HEK293 (cell line): ENCODE measurements around the gene HDHD5.

Experiments used
- CTCF ChIA-PET: fragments of 350-600 bp; formaldehyde crosslinking; extraction: SDS; loops from one replicate; lab custom pipeline; 2021; ENCODE audit warnings: antibody characterized with exemption; lab: Yijun Ruan, JAX
- POLR2A ChIA-PET: fragments of 300-600 bp; formaldehyde crosslinking; extraction: SDS; loops from one replicate; lab custom pipeline; 2020; ENCODE audit warnings: antibody characterized with exemption, inconsistent platforms; lab: Yijun Ruan, JAX
- H3K27ac ChIP-seq: fragments of 200-500 bp; sonication (Bioruptor generic); 2 replicates; pipeline ENCODE4 v1.5.1; 2014; ENCODE audit warnings: low read depth, low read length, control low read depth, inconsistent platforms; ENCODE audit errors: extremely low read depth
- H3K36me3 ChIP-seq, 2 experiments: fragments of 200-500 bp in 1 of 2; sonication (Bioruptor generic) in 1 of 2; 1 replicate in 1 of 2; 2 replicates in 1 of 2; pipeline ENCODE4 v1.5.1; 2014 to 2017; ENCODE audit warnings: inconsistent platforms in 2 of 2, low read length in 2 of 2; ENCODE audit not compliant: control insufficient read depth in 2 of 2, insufficient read depth in 1 of 2
- H3K4me1 ChIP-seq: fragments of 200-500 bp; sonication (Bioruptor generic); 2 replicates; pipeline ENCODE4 v1.5.1; 2014; ENCODE audit warnings: mild to moderate bottlenecking, low read length, inconsistent platforms; ENCODE audit not compliant: control insufficient read depth, insufficient read depth
- H3K4me3 ChIP-seq: 2 replicates; pipeline ENCODE4 v1.5.1; 2011; ENCODE audit warnings: low read depth, mild to moderate bottlenecking, control low read depth, low read length, moderate library complexity
- H3K9me3 ChIP-seq: fragments of 200-500 bp; sonication (Bioruptor generic); 2 replicates; pipeline ENCODE4 v1.5.1; 2014; ENCODE audit warnings: low read depth, low read length, inconsistent platforms; ENCODE audit not compliant: control insufficient read depth, insufficient read depth
- GLI4 ChIP-seq: fragments of 450-650 bp; formaldehyde crosslinking; IDR thresholded peaks from 2 replicates; pipeline ENCODE4 v1.5.1; 2016; ENCODE audit warnings: missing biosample characterization, missing genetic modification characterization
- MYNN ChIP-seq: fragments of 450-650 bp; formaldehyde crosslinking; IDR thresholded peaks from 2 replicates; pipeline ENCODE4 v1.5.1; 2016; ENCODE audit warnings: missing biosample characterization, missing genetic modification characterization, borderline replicate concordance
- MZF1 ChIP-seq: fragments of 450-650 bp; formaldehyde crosslinking; IDR thresholded peaks from 2 replicates; pipeline ENCODE4 v1.5.1; 2017; ENCODE audit warnings: missing biosample characterization, missing genetic modification characterization, borderline replicate concordance
- PRDM1 ChIP-seq: fragments of 450-650 bp; formaldehyde crosslinking; IDR thresholded peaks from 2 replicates; pipeline ENCODE4; 2016; ENCODE audit warnings: missing biosample characterization, missing genetic modification characterization
- RBAK ChIP-seq: fragments of 450-650 bp; formaldehyde crosslinking; IDR thresholded peaks from 2 replicates; pipeline ENCODE4 v1.5.1; 2016; ENCODE audit warnings: missing biosample characterization, missing genetic modification characterization
- SP7 ChIP-seq: fragments of 450-650 bp; formaldehyde crosslinking; IDR thresholded peaks from 2 replicates; pipeline ENCODE4 v1.5.1; 2016; ENCODE audit warnings: missing biosample characterization, missing genetic modification characterization
- ZBTB48 ChIP-seq: fragments of 450-650 bp; formaldehyde crosslinking; IDR thresholded peaks from 2 replicates; pipeline ENCODE4 v1.5.1; 2016; ENCODE audit warnings: missing biosample characterization, missing genetic modification characterization
- ZNF133 ChIP-seq: fragments of 450-650 bp; formaldehyde crosslinking; IDR thresholded peaks from 2 replicates; pipeline ENCODE4 v1.5.1; 2016; ENCODE audit warnings: missing biosample characterization, missing genetic modification characterization
- ZNF138 ChIP-seq: fragments of 450-650 bp; formaldehyde crosslinking; IDR thresholded peaks from 2 replicates; pipeline ENCODE4 v1.5.1; 2016; ENCODE audit warnings: missing biosample characterization, missing genetic modification characterization, borderline replicate concordance
- ZNF169 ChIP-seq: fragments of 450-650 bp; formaldehyde crosslinking; IDR thresholded peaks from 2 replicates; pipeline ENCODE4 v1.5.1; 2016; ENCODE audit warnings: missing biosample characterization, missing genetic modification characterization
- ZNF174 ChIP-seq: fragments of 450-650 bp; formaldehyde crosslinking; IDR thresholded peaks from 2 replicates; pipeline ENCODE4 v1.5.0; 2017; ENCODE audit warnings: missing biosample characterization, mild to moderate bottlenecking, missing genetic modification characterization
- ZNF18 ChIP-seq: fragments of 450-650 bp; formaldehyde crosslinking; IDR thresholded peaks from 2 replicates; pipeline ENCODE4 v1.5.1; 2016; ENCODE audit warnings: missing biosample characterization, missing genetic modification characterization
- ZNF221 ChIP-seq: fragments of 450-650 bp; formaldehyde crosslinking; IDR thresholded peaks from 2 replicates; pipeline ENCODE4 v1.5.1; 2017; ENCODE audit warnings: missing biosample characterization, missing genetic modification characterization, borderline replicate concordance
- ZNF37A ChIP-seq: fragments of 450-650 bp; IDR thresholded peaks from 2 replicates; pipeline ENCODE4 v1.5.1; 2018; ENCODE audit warnings: missing biosample characterization, missing genetic modification characterization
- ZNF426 ChIP-seq: fragments of 450-650 bp; formaldehyde crosslinking; IDR thresholded peaks from 2 replicates; pipeline ENCODE4 v1.5.1; 2017; ENCODE audit warnings: missing biosample characterization, missing genetic modification characterization, mild to moderate bottlenecking, inconsistent platforms, moderate library complexity
- ZNF670 ChIP-seq: fragments of 450-650 bp; formaldehyde crosslinking; IDR thresholded peaks from 2 replicates; pipeline ENCODE4 v1.5.1; 2016; ENCODE audit warnings: missing biosample characterization, missing genetic modification characterization, low read depth
- ZNF747 ChIP-seq: fragments of 450-650 bp; formaldehyde crosslinking; IDR thresholded peaks from 2 replicates; pipeline ENCODE4 v1.5.1; 2016; ENCODE audit warnings: missing biosample characterization, missing genetic modification characterization
- ZNF837 ChIP-seq: fragments of 450-650 bp; formaldehyde crosslinking; IDR thresholded peaks from 2 replicates; pipeline ENCODE4 v1.5.1; 2016; ENCODE audit warnings: missing biosample characterization, missing genetic modification characterization
- TF ChIP-seq, protein P1 (sequence below): fragments of 450-650 bp; formaldehyde crosslinking; IDR thresholded peaks from 2 replicates; pipeline ENCODE4 v1.5.1; 2016; ENCODE audit warnings: missing biosample characterization, missing genetic modification characterization

Gene HDHD5

GRCh38 chr22:17107547-17107810 lies 51.6 kb downstream of the HDHD5 start:
- TF ChIP-seq MYNN (tag by site-specific recombination) (no peak), ZNF138 (no peak), ZNF221 (tag by site-specific recombination) (no peak), PRDM1 (tag by site-specific recombination) (no peak)
- Histone ChIP-seq H3K4me1 (no peaks in the 10 kb centered on the region), H3K27ac (no peak overlapping the region), H3K36me3 (peaks cover 2 to 71% of the 10 kb centered on the region in 2 experiments), H3K9me3 (no peaks in the 10 kb centered on the region), H3K4me3 (no peak overlapping the region)
- CTCF ChIA-PET: interaction anchor here (1.3 to 1.6 kb wide), 4 partner anchors 8 to 65 kb away, joined by 3 to 6 read pairs (median 4); no protein-coding TSS in a partner anchor
- POLR2A ChIA-PET: interaction anchor here (1.4 kb wide), 1 partner anchor 12 kb away, joined by 3 read pairs; no protein-coding TSS in a partner anchor

DNA sequence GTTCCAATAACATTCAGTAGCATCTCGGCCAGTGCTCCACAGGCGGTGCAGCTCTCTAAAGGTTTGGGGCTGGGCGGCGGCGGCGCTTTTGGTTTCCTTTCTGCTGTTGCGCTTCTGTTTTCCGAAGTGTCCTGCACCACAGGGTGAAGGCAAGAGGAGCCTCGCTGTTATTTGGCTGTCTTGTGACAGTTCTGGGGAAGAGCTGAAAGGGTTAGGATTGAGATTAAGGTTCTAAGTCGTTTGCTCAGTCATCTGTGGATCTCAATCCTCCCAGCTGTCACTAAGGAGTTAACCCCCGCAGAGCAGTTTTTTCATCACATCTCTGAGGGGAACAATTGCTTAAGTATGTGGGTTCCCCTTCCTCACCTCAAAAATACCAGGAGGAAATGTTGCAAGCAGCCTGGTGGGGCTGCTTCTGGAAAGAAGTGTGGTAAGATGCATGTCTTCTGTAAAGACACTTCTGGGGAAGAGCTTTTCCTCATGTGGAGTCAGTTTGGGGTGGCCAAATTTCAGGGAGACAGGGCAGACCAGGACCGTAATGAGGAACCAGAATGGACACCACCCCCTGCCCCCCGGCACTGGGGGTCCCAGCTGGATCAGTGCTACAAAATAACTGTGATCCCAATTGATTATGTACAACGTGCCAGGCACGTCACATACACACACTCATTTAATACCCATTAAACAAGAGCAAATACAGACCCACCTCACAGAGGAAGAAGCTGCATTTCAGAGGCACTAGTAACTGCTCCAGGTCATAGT lies 52.1 kb downstream of the HDHD5 start:
- Histone ChIP-seq H3K9me3 (no peaks in the 10 kb centered on the region), H3K4me3 (no peak overlapping the region), H3K27ac (no peak overlapping the region), H3K4me1 (no peaks in the 10 kb centered on the region), H3K36me3 (peaks cover 5 to 76% of the 10 kb centered on the region in 2 experiments)
- ChIA-PET POLR2A (interaction anchor here (1.4 kb wide), 1 partner anchor 11 kb away, joined by 3 read pairs; no protein-coding TSS in a partner anchor), CTCF (interaction anchor here (0.6 to 1.6 kb wide), 5 partner anchors 9 to 65 kb away, joined by 3 to 6 read pairs (median 4); no protein-coding TSS in a partner anchor)
- TF ChIP-seq ZNF169 (tag by site-specific recombination) (no peak), RBAK (tag by site-specific recombination) (no peak), ZNF133 (tag by site-specific recombination) (no peak)
- TF ChIP-seq, protein P1, sequence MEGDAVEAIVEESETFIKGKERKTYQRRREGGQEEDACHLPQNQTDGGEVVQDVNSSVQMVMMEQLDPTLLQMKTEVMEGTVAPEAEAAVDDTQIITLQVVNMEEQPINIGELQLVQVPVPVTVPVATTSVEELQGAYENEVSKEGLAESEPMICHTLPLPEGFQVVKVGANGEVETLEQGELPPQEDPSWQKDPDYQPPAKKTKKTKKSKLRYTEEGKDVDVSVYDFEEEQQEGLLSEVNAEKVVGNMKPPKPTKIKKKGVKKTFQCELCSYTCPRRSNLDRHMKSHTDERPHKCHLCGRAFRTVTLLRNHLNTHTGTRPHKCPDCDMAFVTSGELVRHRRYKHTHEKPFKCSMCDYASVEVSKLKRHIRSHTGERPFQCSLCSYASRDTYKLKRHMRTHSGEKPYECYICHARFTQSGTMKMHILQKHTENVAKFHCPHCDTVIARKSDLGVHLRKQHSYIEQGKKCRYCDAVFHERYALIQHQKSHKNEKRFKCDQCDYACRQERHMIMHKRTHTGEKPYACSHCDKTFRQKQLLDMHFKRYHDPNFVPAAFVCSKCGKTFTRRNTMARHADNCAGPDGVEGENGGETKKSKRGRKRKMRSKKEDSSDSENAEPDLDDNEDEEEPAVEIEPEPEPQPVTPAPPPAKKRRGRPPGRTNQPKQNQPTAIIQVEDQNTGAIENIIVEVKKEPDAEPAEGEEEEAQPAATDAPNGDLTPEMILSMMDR (tag by site-specific recombination): no peak

DNA sequence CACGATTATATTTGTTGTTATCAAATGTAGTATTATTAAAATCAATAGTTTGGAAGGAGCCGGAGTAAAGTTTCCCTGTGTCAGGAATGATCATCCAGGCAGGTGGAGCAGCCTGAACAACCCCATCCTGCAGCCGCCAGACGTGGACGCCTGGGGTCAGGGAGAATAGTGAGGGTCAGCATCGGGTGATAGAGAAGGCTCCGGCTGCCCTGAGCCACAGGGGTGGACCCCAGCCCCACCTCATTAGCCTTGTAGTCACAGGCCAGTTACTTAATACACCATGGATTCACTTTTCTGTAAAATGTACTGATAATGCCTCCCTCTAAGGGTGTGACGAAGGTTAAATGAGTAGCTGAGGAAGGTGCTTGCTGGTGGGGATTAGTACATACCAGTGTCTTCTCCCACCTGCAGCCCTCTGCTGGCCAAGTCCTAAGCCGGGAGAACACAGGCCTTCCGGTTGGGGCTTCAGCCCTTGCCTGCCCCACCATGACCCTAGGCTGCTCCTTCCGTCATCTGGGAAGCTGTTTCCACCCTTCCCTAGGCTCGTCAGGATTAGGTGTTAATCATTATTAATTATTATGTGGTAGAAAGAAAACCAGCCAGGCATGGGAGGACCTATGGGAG lies 52.8 kb downstream of the HDHD5 start:
- no peaks in the 10 kb centered on the region for H3K4me1 ChIP-seq
- ChIA-PET CTCF (interaction anchor here (0.6 to 1.6 kb wide), 5 partner anchors 9 to 261 kb away, joined by 3 to 5 read pairs (median 4); no protein-coding TSS in a partner anchor), POLR2A (no interaction called here)
- no peaks in the 10 kb centered on the region for H3K9me3 ChIP-seq
- TF ChIP-seq ZNF670 (tag by site-specific recombination): no peak
- no peak for TF ChIP-seq MZF1 (tag by site-specific recombination)
- no peak for TF ChIP-seq ZNF18 (tag by site-specific recombination)
- no peak for TF ChIP-seq ZBTB48 (tag by site-specific recombination)
- no peak for TF ChIP-seq ZNF37A (tag by site-specific recombination)
- TF ChIP-seq ZNF133 (tag by site-specific recombination): no peak
- TF ChIP-seq SP7 (tag by site-specific recombination): no peak
- TF ChIP-seq ZNF747 (tag by site-specific recombination): no peak
- TF ChIP-seq ZNF426 (tag by site-specific recombination): no peak
- TF ChIP-seq ZNF174 (tag by site-specific recombination): no peak
- no peak for TF ChIP-seq ZNF837 (tag by site-specific recombination)
- no peak for TF ChIP-seq ZNF221 (tag by site-specific recombination)
- no peak for TF ChIP-seq GLI4 (tag by site-specific recombination)
- H3K36me3 ChIP-seq: peaks cover 5 to 83% of the 10 kb centered on the region in 2 experiments
- H3K27ac ChIP-seq: no peak overlapping the region
- H3K4me3 ChIP-seq: no peak overlapping the region
